Stimulated activated CD8-positive, alpha-beta memory T cell treated with anti-CD3 and anti-CD28 coated beads, Interleukin-15, amount 100 ng/mL, for 4 hours (primary cell): ENCODE data around the gene C1R.
"Not testable (repeated sequence)": the region's sequence is repeated elsewhere in the genome, so short reads cannot be mapped to it uniquely, and the experiment has no call there.

Experiments used
- DNase-seq, 2 donors: peaks; one replicate each; pipeline ENCODE4 v3.0.0-alpha.2; 2020; ENCODE audit warnings: low read depth in 2 of 2

Gene C1R

DNA sequence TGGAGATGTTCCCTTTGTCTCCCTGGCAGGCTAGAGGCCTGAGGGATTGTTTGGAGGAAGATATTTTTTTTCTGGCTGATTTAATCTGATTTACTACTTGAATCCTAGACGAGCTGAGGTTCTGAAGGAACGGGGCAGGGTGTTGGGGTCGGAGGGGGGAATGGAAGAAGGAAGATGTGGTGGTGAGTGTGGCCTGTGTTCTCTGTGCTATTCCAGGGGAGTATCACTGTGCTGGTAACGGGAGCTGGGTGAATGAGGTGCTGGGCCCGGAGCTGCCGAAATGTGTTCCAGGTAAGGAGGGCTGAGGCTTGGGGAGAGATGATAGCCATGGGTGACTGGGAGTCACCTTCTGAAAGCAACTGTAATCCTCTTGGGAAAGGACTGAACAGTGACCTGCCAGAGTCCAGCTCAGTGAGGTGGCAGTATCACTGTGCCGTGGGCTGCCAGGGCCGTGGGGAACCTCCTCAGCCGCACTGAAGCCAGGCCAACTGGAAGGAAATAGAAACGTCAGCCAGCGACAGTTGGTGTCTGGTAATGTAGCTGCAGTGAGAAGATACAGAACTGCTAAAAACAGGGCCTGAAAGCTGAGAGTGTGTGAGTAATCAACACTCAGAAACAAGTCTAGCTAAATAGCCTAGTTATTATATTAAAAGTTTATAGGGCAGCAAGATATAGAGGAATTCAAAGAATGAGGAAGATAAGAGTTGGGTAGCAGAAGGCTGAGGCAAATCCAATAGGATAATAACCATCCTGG, 23.8 kb downstream of the C1R start:
- no peak for DNase-seq

DNA sequence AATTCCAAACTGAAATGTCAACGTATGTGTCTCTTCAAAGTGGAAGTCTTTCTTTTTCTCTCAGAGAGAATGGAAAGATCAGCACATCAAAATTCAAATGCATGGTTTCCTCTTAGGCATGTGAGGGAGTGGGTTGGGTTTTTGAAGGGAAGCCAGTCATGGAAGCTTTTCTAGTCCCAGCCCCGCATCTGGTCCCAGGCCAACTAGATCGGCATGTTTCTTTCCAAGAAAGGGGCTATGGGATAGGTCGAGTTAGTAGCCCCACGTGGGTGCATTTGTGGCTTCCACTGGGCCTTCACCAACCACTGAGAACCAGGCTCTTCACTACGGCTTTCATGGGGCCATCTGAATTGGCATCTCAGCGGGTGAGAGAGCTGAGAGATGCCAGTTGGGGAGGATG, 25.1 kb downstream of the C1R start:
- DNase-seq, result no peak

DNA sequence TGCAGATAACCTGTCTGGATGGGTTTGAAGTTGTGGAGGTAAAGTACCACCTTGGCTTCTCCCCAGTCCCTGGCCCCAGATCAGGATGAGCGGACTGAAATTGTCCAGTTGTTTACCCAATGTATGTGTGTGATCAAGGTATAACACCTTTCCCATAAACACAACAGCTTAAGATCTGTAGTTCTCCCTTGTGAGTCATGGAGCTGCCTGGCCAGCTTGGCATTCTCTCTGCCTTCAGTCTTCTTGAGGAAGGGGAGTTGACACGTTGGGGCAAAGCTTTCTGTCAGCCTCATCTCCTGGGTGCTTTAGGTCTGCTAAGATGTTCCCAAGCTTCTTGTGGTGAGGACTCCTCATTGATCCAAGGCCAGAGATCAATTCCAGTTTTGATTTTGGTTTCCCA, 25.6 kb downstream of the C1R start:
- no peak for DNase-seq

DNA sequence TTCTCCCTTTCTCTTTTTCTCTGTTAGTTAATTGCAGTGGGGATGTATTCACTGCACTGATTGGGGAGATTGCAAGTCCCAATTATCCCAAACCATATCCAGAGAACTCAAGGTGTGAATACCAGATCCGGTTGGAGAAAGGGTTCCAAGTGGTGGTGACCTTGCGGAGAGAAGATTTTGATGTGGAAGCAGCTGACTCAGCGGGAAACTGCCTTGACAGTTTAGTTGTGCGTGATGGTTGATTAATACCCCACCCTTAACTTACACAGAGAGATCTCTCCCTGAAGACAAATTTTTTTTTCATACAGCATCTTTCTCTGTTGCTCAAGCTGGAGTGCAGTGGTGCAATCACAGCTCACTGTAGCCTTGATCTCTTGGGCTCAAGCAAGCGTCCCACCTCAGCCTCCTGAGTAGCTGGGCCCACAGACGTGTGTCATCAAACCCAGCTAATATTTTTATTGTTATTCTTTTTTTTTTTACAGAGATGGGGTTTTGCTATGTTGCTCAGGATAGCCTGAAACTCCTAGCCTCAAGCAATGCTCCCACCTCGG, 27.1 kb downstream of the C1R start:
- no peak for DNase-seq

DNA sequence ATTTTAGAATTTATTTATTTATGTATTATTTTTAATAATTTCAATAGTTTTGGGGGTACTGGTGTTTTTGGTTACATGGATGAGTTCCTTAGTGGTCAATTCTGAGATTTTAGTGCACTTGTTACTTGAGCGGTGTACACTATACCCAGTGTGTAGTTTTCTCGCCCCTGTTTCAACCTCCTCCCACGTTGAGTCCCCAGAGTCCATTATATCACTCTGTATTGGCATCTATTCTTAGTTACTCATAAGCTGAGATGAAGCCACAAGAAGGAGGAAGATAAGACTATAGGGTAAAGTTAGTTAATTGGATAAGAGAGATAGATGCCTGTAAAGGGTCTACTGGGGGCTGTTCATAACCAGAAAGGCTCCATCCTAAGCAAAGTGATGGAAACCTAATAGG, 27.7 kb downstream of the C1R start:
- DNase-seq, result no peak

DNA sequence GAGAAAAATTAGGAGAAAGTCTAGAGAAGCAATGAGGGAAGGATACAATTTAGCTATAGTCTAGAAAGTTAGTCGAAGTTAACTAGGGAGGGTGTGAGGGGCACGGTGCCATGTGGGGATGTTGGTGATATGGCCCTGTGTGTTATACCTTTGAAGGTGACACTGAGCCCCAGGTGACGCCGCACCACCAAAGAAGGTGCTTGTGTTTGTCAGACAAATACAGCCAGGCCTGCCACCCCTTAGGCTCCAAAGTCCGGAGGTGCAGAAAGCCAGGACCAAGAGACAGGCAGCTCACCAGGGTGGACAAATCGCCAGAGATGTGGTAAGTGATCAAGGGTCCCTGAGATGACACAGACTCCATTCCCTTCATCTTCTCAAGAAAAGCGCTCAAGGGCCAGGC, 30.6 kb downstream of the C1R start:
- DNase-seq, result no peak

DNA sequence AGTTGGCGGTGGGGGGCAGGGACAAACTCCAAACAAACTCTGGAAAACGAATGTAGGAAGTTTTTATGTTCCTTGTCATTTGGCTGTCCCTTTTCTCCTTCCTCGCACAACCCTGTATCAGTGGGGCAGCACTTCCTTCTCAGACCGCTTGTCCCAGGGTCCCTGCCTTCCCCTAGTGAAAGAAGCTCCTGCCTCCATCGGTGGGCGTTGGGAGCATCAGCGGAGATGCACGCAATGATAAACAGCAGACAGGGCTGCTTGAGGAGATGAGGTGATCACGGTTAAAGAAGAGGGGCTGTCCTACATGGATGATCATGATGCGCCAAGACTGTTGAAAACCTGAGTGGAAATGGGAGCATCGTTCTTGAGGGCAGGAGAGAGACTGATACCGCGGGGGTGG, 31.1 kb downstream of the C1R start:
- DNase-seq, result no peak

DNA sequence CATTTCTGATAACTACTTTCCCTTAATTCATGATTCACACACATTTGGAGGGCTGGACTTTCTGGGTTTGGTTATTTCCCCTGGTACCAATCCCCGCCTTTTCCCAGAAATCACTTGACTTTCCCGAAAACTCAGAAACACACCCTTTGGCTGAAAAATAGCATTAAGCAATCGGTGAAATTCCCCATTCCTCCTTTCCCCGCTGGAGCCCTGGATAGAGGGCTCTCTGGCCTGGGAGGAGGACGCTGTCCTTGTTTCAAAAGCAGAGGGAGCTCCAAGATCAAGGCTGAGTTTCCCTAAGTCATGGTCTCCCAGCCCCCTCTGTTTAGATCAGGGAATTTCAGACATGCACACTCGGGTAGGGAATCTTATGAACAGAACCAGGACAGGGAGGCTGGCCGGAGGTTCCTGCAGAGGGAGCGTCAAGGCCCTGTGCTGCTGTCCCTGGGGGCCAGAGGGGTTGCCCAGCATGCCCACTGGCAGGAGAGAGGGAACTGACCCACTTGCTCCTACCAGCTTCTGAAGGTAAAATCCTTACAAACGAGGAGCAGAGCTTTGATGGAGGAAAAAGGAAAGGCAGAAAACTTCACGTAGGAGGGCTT, 31.8 kb downstream of the C1R start, which contains the start of gene C1S:
Gene C1S, plus strand, starts transcription at position 366 of the 602 bp plus-strand sequence. CDS start 1,195 bp downstream, outside the sequence.
- no peak for DNase-seq

DNA sequence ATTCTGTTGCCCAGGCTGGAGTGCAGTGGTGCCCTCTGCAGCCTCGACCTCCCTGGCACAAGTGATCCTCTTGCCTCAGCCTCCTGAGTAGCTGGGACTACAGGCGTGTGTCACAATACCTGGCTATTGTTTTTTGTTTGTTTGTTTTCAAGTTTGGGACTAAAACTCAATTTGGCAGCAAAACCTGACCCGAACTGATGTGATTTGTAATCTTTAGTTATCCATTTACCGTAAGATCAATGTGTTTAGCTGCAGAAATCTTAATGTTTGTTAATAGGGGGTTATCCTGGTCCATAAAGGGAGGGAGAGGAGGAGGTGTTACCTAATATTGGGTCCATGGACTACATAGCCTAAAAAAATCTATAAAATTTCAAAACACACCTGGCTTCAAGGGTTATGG, 32.5 kb downstream of the C1R start:
- no peak for DNase-seq

DNA sequence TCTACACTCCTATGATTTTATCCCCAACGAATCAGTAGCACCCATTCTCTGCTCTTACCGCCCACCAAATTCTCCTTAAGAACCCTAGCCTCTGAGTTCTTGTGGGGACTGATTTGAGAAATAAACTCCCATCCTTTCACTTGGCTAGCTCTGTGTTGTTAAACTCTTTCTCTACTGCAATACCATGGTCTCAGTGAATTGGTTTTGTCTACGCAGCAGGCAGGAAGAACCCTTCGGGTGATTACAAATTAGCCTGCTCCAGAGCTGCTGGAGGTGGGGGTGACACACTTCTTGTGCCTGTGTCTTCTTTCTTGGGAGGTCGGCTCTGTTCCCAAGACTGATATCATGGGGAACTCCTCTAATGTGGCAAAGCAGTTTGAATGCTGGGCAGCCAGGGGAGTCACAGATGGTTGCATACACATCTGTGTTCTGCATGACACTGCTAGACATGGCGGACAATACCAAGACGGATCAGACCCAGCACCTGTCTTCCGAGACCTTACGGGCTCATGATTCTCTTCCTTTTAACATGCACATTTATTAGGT, 33.3 kb downstream of the C1R start:
- no peak for DNase-seq

DNA sequence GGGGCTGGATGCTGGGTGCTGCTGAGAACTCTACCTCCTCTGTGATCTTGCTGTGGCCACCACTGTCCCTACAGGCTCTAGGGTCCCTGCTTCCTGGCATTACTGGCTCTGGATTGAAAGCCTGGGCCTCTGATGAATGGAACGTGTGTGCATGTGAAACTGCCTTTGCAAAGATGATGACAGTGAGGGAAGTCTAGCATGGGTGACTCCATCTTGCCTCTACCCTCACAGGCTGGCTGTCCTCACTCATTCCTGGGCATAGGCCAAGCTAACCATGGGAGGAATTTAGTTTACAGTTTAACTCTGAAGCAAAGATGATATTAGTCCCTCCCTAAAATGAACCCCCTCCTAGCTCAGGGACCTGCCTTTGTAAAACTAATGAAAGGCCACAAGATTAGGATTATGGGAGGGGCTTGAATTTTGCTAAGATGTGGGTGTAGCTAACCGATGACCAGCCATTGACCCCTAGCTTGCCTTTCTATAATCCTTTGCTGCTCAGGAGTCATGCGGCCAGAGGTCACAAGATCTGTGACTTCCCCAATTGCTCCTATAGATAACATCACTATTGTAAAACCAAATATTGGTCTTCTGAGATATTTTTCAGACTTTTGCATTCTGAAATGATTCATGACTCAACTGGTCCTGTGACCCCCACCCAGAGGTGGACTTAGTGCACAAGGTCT, 33.9 kb downstream of the C1R start:
- DNase-seq, result no peak

DNA sequence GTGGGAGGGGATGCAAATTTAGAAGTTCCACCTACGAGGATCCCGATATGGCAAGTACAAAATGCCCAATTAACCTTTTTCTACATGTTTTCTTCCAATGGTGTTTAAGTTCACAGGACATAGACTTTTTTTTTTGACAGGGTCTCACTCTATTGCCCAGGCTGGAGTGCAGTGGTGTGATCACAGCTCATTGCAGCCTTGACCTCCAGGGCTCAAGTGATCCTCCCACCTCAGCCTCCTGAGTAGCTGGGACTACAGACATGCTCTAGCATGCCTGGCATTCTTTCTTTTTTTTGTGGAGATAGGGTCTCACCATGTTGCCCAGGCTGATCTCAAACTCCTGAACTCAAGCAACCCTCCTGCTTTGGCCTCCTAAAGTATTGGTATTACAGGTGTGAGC, 36.5 kb downstream of the C1R start:
- DNase-seq, result not testable (repeated sequence)

DNA sequence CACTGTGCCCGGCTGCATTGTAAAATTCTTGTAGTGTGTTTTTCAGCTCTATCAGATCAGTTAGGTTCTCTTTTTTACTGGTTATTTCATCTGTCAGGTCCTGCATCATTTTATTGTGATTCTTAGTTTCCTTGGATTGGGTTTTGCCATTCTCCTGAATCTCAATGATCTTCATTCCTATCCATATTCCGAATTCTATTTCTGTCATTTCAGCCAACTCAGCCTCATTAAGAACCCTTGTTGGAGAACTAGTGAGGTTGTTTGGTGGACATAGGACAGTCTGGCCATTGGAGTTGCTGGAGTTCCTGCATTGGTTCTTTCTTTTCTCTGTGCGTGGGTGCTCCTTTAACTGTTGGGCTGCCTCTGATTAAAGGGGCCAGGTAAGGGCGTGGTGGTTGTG, 37.3 kb downstream of the C1R start:
- no peak for DNase-seq

DNA sequence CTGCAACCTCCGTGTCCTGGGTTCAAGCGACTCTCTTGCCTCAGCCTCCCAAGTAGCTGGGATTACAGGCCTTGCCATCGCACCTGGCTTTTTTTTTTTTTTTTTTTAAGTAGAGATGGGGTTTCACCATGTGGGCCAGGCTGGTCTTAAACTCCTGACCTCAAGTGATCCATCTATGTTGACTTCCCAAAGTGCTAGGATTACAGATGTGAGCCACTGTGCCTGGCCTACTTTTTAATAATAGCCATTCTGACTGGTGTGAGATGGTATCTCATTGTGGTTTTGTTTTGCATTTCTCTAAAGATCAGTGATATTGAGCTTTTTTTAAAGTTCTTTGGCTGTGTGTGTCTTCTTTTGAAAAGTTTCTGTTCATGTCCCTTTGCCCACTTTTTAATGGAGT, 42.3 kb downstream of the C1R start:
- not testable (repeated sequence) for DNase-seq

DNA sequence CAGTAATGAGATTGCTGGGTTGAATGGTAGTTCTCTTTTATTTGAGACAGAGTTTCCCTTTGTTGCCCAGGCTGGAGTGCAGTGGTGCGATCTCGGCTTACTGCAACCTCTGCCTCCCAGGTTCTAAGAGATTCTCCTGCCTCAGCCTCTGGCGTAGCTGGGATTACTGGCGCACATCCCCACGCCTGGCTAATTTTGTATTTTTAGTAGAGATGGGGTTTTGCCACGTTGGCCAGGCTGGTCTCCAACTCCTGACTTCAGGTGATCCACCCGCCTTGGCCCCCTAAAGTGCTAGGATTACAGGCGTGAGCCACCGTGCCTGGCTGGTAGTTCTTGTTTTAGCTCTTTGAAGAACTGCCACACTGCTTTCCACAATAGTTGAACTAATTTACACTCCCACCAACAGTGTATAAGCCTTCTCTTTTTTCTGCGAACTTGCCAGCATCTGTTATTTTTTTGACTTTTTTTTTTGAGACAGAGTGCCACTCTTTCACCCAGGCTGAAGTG, 42.7 kb downstream of the C1R start:
- DNase-seq, result not testable (repeated sequence)

DNA sequence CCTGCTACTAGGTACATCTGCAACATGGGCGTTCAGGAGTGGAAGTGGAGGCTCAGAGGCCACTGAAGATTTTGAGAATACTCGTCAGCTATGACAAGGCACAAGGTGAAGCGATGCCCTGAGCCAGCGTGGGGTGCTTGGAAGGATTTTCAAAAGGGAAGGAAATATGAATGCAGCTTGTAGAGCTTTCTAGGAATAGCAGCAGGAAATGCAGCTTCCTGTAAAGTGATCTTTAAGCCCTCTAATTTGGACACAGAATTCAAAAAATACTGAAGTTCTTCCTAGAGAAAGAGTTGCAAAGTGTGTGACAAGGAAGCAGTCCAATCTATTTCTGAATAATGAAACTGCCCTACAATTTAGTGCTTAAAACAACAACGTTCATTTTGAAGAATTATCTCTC, 44.9 kb downstream of the C1R start:
- no peak for DNase-seq

DNA sequence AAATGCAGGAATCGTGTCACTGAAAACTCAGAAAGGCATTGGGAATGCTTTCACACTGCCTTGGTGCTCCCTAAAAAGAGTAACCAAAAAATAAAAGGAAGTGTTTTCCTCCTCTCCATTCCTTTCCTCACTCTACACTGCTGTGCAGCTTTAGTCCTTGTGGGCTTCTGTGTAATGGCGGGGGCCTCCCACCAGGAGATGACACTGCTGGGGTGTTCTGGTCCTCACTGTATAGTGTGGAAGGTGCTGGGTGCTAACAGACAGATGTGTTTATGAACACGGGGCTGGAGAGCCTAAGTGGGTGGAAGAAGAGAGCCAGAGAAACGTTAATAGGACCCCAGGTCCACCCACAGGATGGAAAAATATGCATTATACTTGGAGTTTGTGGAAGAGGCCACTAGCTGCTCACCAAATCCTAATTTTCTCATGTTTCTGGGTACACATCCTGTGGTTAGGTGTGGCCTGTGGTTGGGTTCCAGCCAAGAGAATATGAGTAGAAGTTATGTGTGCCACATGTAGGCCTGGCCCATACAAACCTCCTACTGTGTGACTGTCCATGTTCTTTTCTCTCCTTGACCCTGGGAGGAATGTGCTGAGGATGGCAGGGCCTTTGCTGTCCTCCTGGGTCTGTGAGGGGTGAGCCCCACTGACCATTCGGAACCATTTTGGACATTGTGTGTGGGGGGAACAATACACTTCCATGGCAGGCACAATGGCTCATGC, 45.7 kb downstream of the C1R start:
- DNase-seq, result no peak

DNA sequence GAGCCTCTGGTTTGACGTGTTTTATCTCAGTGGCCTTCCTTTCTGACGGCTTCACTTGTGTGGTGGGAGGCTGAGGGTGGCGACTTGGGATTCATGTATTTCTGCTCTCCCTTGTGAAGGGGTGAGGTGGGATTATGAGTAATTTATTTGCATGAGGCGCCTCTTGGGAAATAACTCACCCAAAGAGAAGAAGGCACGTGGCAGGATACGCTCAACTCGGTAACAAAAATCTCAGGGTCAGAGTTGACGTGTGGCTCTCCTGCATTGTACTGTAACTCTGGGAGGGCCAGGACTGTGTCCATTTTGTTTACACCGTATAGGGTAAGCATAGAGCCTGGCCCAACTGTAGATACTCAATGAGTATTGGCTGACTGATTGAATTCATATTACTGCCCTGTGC, 46.3 kb downstream of the C1R start:
- DNase-seq, result no peak

DNA sequence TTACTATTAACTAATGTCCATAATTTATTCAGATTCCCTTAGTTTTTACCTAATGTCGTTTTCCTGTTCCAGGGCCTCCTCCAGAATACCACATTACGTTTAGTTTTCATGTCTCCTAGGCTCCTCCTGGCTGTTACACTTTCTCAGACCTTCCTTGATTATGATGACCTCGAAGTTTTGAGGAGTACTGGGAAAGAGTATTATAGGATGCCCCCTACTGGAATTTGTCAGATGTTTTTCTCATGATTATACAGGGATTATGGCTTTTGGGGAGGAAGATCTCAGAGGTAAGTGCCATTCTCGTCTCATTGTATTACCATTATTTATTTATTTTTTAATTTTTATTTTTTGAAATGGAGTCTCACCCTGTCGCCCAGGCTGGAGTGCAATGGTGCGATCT, 49.4 kb downstream of the C1R start:
- no peak for DNase-seq

DNA sequence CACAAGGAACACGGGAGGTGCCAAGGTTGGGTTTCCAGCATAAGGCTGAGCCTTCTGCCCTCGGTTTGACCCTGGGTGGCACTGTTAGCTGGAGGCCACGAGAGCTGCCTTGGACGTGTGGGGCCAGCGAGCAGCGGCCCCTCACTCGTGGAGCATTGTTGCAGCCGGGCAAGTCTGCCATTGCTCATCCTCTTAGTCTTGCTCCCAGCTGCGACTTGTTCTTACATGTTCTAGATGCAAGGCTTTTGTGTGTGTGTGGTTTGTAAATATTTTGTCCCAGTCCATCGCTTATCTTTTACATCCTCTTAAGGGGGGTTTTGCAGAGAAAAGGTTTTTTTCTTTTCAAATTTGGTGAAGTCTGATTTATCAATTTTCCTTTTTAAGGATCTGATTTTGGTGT, 52.8 kb downstream of the C1R start:
- no peak for DNase-seq

DNA sequence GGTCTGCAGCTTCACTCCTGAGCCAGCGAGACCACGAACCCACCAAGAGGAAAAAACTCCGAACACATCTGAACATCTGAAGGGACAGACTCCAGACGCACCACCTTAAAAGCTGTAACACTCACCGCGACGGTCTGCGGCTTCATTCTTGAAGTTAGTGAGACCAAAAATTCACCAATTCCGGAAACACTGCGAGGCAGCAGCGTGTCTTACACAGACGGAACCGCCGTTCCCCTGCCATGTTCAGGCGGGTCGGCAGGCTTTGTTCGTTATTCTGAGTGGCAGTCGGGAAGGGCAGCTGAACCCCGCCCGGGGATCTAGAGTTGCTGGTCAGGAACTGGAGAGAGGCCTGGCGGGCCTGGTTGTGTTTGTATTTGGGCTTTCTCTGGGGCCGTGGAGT, 53.7 kb downstream of the C1R start:
- DNase-seq, result no peak

DNA sequence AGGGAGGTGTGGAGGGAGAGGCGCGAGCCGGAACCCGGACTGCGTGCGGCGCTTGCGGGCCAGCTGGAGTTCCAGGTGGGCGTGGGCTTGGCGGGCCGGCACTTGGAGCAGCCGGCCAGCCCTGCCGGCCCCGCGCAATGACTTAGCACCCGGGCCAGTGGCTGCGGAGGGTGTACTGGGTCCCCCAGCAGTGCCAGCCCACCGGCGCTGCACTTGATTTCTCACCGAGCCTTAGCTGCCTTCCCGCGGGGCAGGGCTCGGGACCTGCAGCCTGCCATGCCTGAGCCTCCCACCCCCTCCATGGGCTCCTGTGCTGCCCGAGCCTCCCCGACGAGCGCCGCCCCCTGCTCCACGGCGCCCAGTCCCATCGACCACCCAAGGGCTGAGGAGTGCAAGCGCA, 54.8 kb downstream of the C1R start:
- not testable (repeated sequence) for DNase-seq
